Neural progenitor cell (in vitro differentiated cells): Measurements from ENCODE around the gene CCDC112. TPM values are rescaled to one million over a fixed set of nuclear protein-coding genes. Genes with fewer than 3 reads are reported as not detected.

Experiments
- DNase-seq: peaks from one replicate; pipeline ENCODE4 v3.0.0-alpha.2; 2016; ENCODE audit warnings: low spot score
- H2AFZ ChIP-seq: fragments of 200-600 bp; sonication (generic); replicated peaks from 2 replicates; pipeline ENCODE4 v1.6.1; 2016; ENCODE audit warnings: antibody characterized with exemption
- H3F3A ChIP-seq: fragments of 200-600 bp; sonication (generic); 2 replicates; pipeline ENCODE4 v1.6.1; 2016; ENCODE audit warnings: antibody characterized with exemption, low read depth
- H3K27ac ChIP-seq: fragments of 200-600 bp; sonication (generic); 2 replicates; pipeline ENCODE4 v1.5.1; 2016; ENCODE audit warnings: mild to moderate bottlenecking
- H3K27me3 ChIP-seq: fragments of 200-600 bp; sonication (generic); 2 replicates; pipeline ENCODE4 v1.6.1; 2016; ENCODE audit warnings: mild to moderate bottlenecking, moderate library complexity
- H3K36me3 ChIP-seq: fragments of 200-600 bp; sonication (generic); 2 replicates; pipeline ENCODE4 v1.5.1; 2016
- H3K4me1 ChIP-seq: fragments of 200-600 bp; sonication (generic); 2 replicates; pipeline ENCODE4 v1.6.1; 2016; ENCODE audit warnings: mixed run types
- H3K4me2 ChIP-seq: fragments of 200-600 bp; sonication (generic); 2 replicates; pipeline ENCODE4 v1.6.1; 2016
- H3K4me3 ChIP-seq: fragments of 200-600 bp; sonication (generic); 2 replicates; pipeline ENCODE4 v1.5.1; 2016
- H3K79me2 ChIP-seq: fragments of 200-600 bp; sonication (generic); 2 replicates; pipeline ENCODE4 v1.6.1; 2016; ENCODE audit warnings: low read depth
- H3K9ac ChIP-seq: fragments of 200-600 bp; sonication (generic); 2 replicates; pipeline ENCODE4 v1.6.1; 2016
- H3K9me3 ChIP-seq: fragments of 200-600 bp; sonication (generic); 2 replicates; pipeline ENCODE4 v1.5.1; 2016; ENCODE audit warnings: low read depth
- H4K20me1 ChIP-seq: fragments of 200-600 bp; sonication (generic); 2 replicates; pipeline ENCODE4 v1.6.1; 2016; ENCODE audit warnings: low read depth
- H3K27ac Mint-ChIP-seq: 3 replicates; pipeline ENCODE4 v1.8.0; 2021; ENCODE audit warnings: mixed read lengths
- H3K27me3 Mint-ChIP-seq: 2 replicates; pipeline ENCODE4 v1.8.0; 2022; ENCODE audit warnings: low read depth, mild to moderate bottlenecking, inconsistent platforms, moderate library complexity, mixed read lengths; ENCODE audit not compliant: insufficient read depth
- H3K36me3 Mint-ChIP-seq: 3 replicates; pipeline ENCODE4 v1.8.0; 2021; ENCODE audit warnings: mixed read lengths
- H3K4me1 Mint-ChIP-seq: 3 replicates; pipeline ENCODE4 v1.8.0; 2021; ENCODE audit warnings: mixed read lengths
- H3K4me3 Mint-ChIP-seq: 3 replicates; pipeline ENCODE4 v1.8.0; 2021; ENCODE audit warnings: mild to moderate bottlenecking, moderate library complexity, mixed read lengths
- H3K9me3 Mint-ChIP-seq: 3 replicates; pipeline ENCODE4 v1.8.0; 2020; ENCODE audit warnings: mixed read lengths
- CTCF ChIP-seq: fragments of 200-600 bp; sonication (generic); IDR thresholded peaks from 2 replicates; pipeline ENCODE4 v1.5.1; 2017; ENCODE audit warnings: antibody characterized with exemption, mild to moderate bottlenecking
- EZH2 ChIP-seq: fragments of 200-600 bp; sonication (generic); IDR thresholded peaks from 2 replicates; pipeline ENCODE4 v1.6.1; 2017; ENCODE audit warnings: antibody characterized with exemption, mild to moderate bottlenecking, moderate library complexity
- EZH2phosphoT487 ChIP-seq: fragments of 200-600 bp; sonication (generic); IDR thresholded peaks from 2 replicates; pipeline ENCODE4 v1.6.1; 2017; ENCODE audit warnings: antibody characterized with exemption
- total RNA-seq: library from RNA; depleted of rRNA; stranded (reverse); fragments of >200 nt; gene quantifications from 2 replicates; pipeline ENCODE4 v1.2.3, GENCODE V29; 2015; ENCODE audit warnings: low replicate concordance

The CCDC112 gene
- total RNA-seq, 1 donor from 2014 or later: 33.6 TPM

- Mint-ChIP-seq H3K9me3 (no peaks in the 10 kb centered on the region), H3K4me3 (no peak overlapping the region), H3K36me3 (no peaks in the 10 kb centered on the region), H3K27ac (no peak overlapping the region), H3K4me1 (no peaks in the 10 kb centered on the region), H3K27me3 (peaks cover 2% of the 10 kb centered on the region)
- Histone ChIP-seq H3K27me3 (no peaks in the 10 kb centered on the region), H3K27ac (no peak overlapping the region), H3K36me3 (peaks cover 3% of the 10 kb centered on the region), H3F3A (no peaks in the 10 kb centered on the region), H3K9ac (no peak overlapping the region), H3K4me3 (no peak overlapping the region), H3K4me2 (no peak overlapping the region), H2AFZ (no peak overlapping the region), H4K20me1 (no peaks in the 10 kb centered on the region), H3K9me3 (no peaks in the 10 kb centered on the region), H3K4me1 (peaks cover 6% of the 10 kb centered on the region), H3K79me2 (no peaks in the 10 kb centered on the region)
- no peak for DNase-seq
- TF ChIP-seq EZH2phosphoT487: no peak
- TF ChIP-seq EZH2: no peak
- TF ChIP-seq CTCF: no peak
Measured at GRCh38 chr5:115319007-115319406, 22.6 kb upstream of the CCDC112 start.

GRCh38 chr5:115317736-115318135 is 21.3 kb upstream of the CCDC112 start:
- no peak for DNase-seq
- Mint-ChIP-seq H3K27ac (no peak overlapping the region), H3K4me3 (no peak overlapping the region), H3K27me3 (peaks cover 2% of the 10 kb centered on the region), H3K36me3 (no peaks in the 10 kb centered on the region), H3K4me1 (no peaks in the 10 kb centered on the region), H3K9me3 (no peaks in the 10 kb centered on the region)
- H3K27me3 ChIP-seq: no peaks in the 10 kb centered on the region
- no peak overlapping the region for H2AFZ ChIP-seq
- H3K9ac ChIP-seq: no peak overlapping the region
- no peak overlapping the region for H3K4me2 ChIP-seq
- no peaks in the 10 kb centered on the region for H3K79me2 ChIP-seq
- H3K4me1 ChIP-seq: peaks cover 6% of the 10 kb centered on the region
- H3K4me3 ChIP-seq: no peak overlapping the region
- H3K9me3 ChIP-seq: no peaks in the 10 kb centered on the region
- H3F3A ChIP-seq: no peaks in the 10 kb centered on the region
- peaks cover 2% of the 10 kb centered on the region for H3K36me3 ChIP-seq
- H4K20me1 ChIP-seq: no peaks in the 10 kb centered on the region
- no peak for TF ChIP-seq EZH2phosphoT487
- no peak for TF ChIP-seq CTCF
- TF ChIP-seq EZH2: no peak
- no peak overlapping the region for H3K27ac ChIP-seq

GRCh38 chr5:115317320-115317719 is 20.9 kb upstream of the CCDC112 start:
- Histone ChIP-seq H2AFZ (no peak overlapping the region), H3K4me1 (peaks cover 6% of the 10 kb centered on the region), H3K36me3 (no peaks in the 10 kb centered on the region), H3K79me2 (no peaks in the 10 kb centered on the region), H3K9me3 (no peaks in the 10 kb centered on the region), H3K4me2 (no peak overlapping the region), H3K9ac (no peak overlapping the region), H3K27ac (no peak overlapping the region), H3F3A (no peaks in the 10 kb centered on the region), H3K27me3 (no peaks in the 10 kb centered on the region), H3K4me3 (no peak overlapping the region), H4K20me1 (no peaks in the 10 kb centered on the region)
- no peak overlapping the region for H3K27ac Mint-ChIP-seq
- peaks cover 2% of the 10 kb centered on the region for H3K27me3 Mint-ChIP-seq
- no peaks in the 10 kb centered on the region for H3K9me3 Mint-ChIP-seq
- H3K36me3 Mint-ChIP-seq: no peaks in the 10 kb centered on the region
- TF ChIP-seq CTCF (no peak), EZH2phosphoT487 (no peak), EZH2 (no peak)
- DNase-seq: no peak
- no peaks in the 10 kb centered on the region for H3K4me1 Mint-ChIP-seq
- H3K4me3 Mint-ChIP-seq: no peak overlapping the region

GRCh38 chr5:115313632-115314031 is 17.2 kb upstream of the CCDC112 start:
- no peaks in the 10 kb centered on the region for H3K9me3 ChIP-seq
- H2AFZ ChIP-seq: no peak overlapping the region
- no peaks in the 10 kb centered on the region for H3F3A ChIP-seq
- TF ChIP-seq CTCF (no peak), EZH2 (no peak), EZH2phosphoT487 (no peak)
- DNase-seq: no peak
- Mint-ChIP-seq H3K27me3 (peaks cover 2% of the 10 kb centered on the region), H3K36me3 (no peaks in the 10 kb centered on the region), H3K4me1 (no peaks in the 10 kb centered on the region), H3K4me3 (no peak overlapping the region), H3K27ac (no peak overlapping the region), H3K9me3 (no peaks in the 10 kb centered on the region)
- no peak overlapping the region for H3K4me2 ChIP-seq
- no peaks in the 10 kb centered on the region for H3K36me3 ChIP-seq
- H4K20me1 ChIP-seq: no peaks in the 10 kb centered on the region
- H3K27ac ChIP-seq: no peak overlapping the region
- no peaks in the 10 kb centered on the region for H3K79me2 ChIP-seq
- H3K4me3 ChIP-seq: no peak overlapping the region
- no peaks in the 10 kb centered on the region for H3K27me3 ChIP-seq
- H3K9ac ChIP-seq: no peak overlapping the region
- H3K4me1 ChIP-seq: peaks cover 6% of the 10 kb centered on the region
